ENCODE results near the gene PTH1R. TPM values are rescaled to one million over a fixed set of nuclear protein-coding genes. Genes with fewer than 3 reads are reported as not detected.

Gene PTH1R
- total RNA-seq, 1 experiment from 2014 or later: 0.32 TPM

GRCh38 chr3:46831841-46832240 is 45.7 kb upstream of the PTH1R start:
- no TSS peak for BruUV-seq (replicated peaks)
- Histone ChIP-seq H3K9ac (ENCODE audit: low read length) (no peak overlapping the region), H2AFZ (ENCODE audit: low read depth, low read length, poor library complexity, severe bottlenecking) (no peak overlapping the region), H3K4me1 (ENCODE audit: control insufficient read depth in 1 of 2, insufficient read depth in 2 of 2, low read length in 2 of 2) (no peaks in the 10 kb centered on the region), H3K27ac (ENCODE audit: low read depth, low read length) (no peak overlapping the region), H3K79me2 (ENCODE audit: insufficient read depth, low read length) (no peaks in the 10 kb centered on the region), H3K4me3 (replicated peaks in 1 of 2; ENCODE audit: low read depth in 1 of 2, low read length in 2 of 2) (no peak overlapping the region), H3K9me2 (ENCODE audit: insufficient read depth) (no peaks in the 10 kb centered on the region), H4K20me1 (ENCODE audit: insufficient read depth) (no peaks in the 10 kb centered on the region), H3K27me3 (ENCODE audit: insufficient read depth, low read length) (no peaks in the 10 kb centered on the region), H3K4me2 (ENCODE audit: low read length) (no peak overlapping the region), H3K36me3 (ENCODE audit: control insufficient read depth in 1 of 2, insufficient read depth in 2 of 2, low read length in 2 of 2) (no peaks in the 10 kb centered on the region), H3K9me3 (ENCODE audit: control insufficient read depth in 1 of 2, insufficient read depth in 1 of 2, low read depth in 1 of 2, low read length in 2 of 2) (no peaks in the 10 kb centered on the region)
- DNase-seq (ENCODE audit: low read depth, low spot score): no peak
- ATAC-seq: no peak
- ChIA-PET POLR2A (no interaction called here), CTCF (no interaction called here), RAD21 (ENCODE audit: low non-redundant PET in 1 of 2, low total read pairs in 2 of 2, uncharacterized antibody in 2 of 2, unreplicated experiment in 2 of 2) (no interaction called here)
- TF ChIP-seq TCF7L2 (IDR thresholded peaks at IDR 0.05; ENCODE audit: borderline replicate concordance, extremely low read depth, insufficient read depth, insufficient read length): no peak
- no peak for TF ChIP-seq SP1 (IDR thresholded peaks at IDR 0.05; ENCODE audit: low read depth)
- TF ChIP-seq SRF (IDR thresholded peaks at IDR 0.05; ENCODE audit: low read depth): no peak
- no peak for TF ChIP-seq ZNF274 (IDR thresholded peaks at IDR 0.05; ENCODE audit: low read depth, low read length)
- no peak for TF ChIP-seq POLR2A (IDR thresholded peaks at IDR 0.05; ENCODE audit: borderline replicate concordance, extremely low read depth, insufficient read depth, insufficient read length)
- TF ChIP-seq RAD21 (IDR thresholded peaks at IDR 0.05; ENCODE audit: low read depth): no peak
- TF ChIP-seq ZFX (IDR thresholded peaks at IDR 0.05): no peak
- TF ChIP-seq CTCF (IDR thresholded peaks at IDR 0.05 in 2 of 3, conservative IDR thresholded peaks at IDR 0.05 in 1 of 3; ENCODE audit: borderline replicate concordance in 1 of 3, insufficient read depth in 1 of 3, low read depth in 2 of 3, low read length in 2 of 3): no peak
- TF ChIP-seq EGR1 (IDR thresholded peaks at IDR 0.05; ENCODE audit: low read depth): no peak
- no peak for TF ChIP-seq REST (IDR thresholded peaks at IDR 0.05; ENCODE audit: low read depth)
- TF ChIP-seq ZBTB33 (IDR thresholded peaks at IDR 0.05; ENCODE audit: extremely low read depth, insufficient replicate concordance, low read length): no peak
- no peak for TF ChIP-seq CBX3 (IDR thresholded peaks at IDR 0.05; ENCODE audit: low read depth)
- TF ChIP-seq ATF3 (IDR thresholded peaks at IDR 0.05): no peak
- no peak for TF ChIP-seq EZH2 (IDR thresholded peaks at IDR 0.05)
- TF ChIP-seq POLR2AphosphoS5 (IDR thresholded peaks at IDR 0.05; ENCODE audit: low read depth, low read length): no peak
- TF ChIP-seq MAX (IDR thresholded peaks at IDR 0.05): no peak
- no peak for TF ChIP-seq FOSL1 (IDR thresholded peaks at IDR 0.05; ENCODE audit: low read depth)
- TF ChIP-seq ELF1 (IDR thresholded peaks at IDR 0.05; ENCODE audit: borderline replicate concordance, low read depth): no peak
- TF ChIP-seq SIN3A (IDR thresholded peaks at IDR 0.05; ENCODE audit: low read depth): no peak
- TF ChIP-seq YY1 (IDR thresholded peaks at IDR 0.05; ENCODE audit: extremely low read depth, insufficient replicate concordance, low read depth, low read length): no peak
- intact Hi-C loops (cut with micrococcal nuclease): no loop called here

Data from HCT116 (cell line).